ENCODE results near the gene IGSF23. TPM values are rescaled to one million over a fixed set of nuclear protein-coding genes. Genes with fewer than 3 reads are reported as not detected.
A peak's percentile ranks its signal among the peaks of the same experiment; 100 is the strongest.

Gene IGSF23
- total RNA-seq, 1 experiment from 2014 or later: not detected

DNA sequence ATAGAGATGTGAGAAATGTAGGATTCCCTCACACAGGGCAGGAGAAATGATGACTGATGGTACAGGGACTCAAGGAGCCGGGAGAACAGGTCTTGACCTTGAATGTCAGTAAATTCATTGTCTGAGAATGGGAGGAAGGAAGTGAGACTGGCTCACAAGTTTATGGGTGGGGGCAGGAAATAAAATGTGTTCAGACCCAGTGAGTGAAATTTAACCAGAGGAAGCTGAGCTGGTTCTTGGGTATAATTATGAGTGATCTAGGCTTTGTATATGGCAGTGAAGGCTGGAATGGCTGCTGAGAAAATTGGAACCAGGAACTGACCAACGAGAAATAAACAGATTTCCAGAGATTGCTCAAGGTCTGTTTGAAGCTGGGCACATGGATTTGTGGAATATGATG, 6.3 kb upstream of the IGSF23 start:
- peak in 1 of 2 experiments; percentile 80 for DNase-seq
- H3K79me2 ChIP-seq (ENCODE audit: low read depth): no peaks in the 10 kb centered on the region
- H3K36me3 ChIP-seq (ENCODE audit: low read depth): no peaks in the 10 kb centered on the region
- peak overlapping the region; percentile 38 for H3K4me2 ChIP-seq
- ChIA-PET POLR2A (ENCODE audit: unreplicated experiment) (no interaction called here), CTCF (no interaction called here)
- no TSS peak for BruUV-seq (replicated peaks)
- TF ChIP-seq EZH2 (IDR thresholded peaks at IDR 0.05; ENCODE audit: low read depth): no peak
- no peak overlapping the region for H2AFZ ChIP-seq
- H3K27ac ChIP-seq: peak overlapping the region; percentile 54
- H3F3A ChIP-seq (ENCODE audit: insufficient read depth, low read depth): peaks cover 39% of the 10 kb centered on the region; the same call in 1 of the 2 replicates
- H4K20me1 ChIP-seq (ENCODE audit: insufficient read depth): no peaks in the 10 kb centered on the region
- H3K27me3 ChIP-seq (ENCODE audit: insufficient read depth, low read depth): no peaks in the 10 kb centered on the region
- no peaks in the 10 kb centered on the region for H3K9me2 ChIP-seq (ENCODE audit: insufficient read depth)
- H3K9me3 ChIP-seq (ENCODE audit: insufficient read depth, low read depth): no peaks in the 10 kb centered on the region
- no peak overlapping the region for H3K4me3 ChIP-seq
- H3K4me1 ChIP-seq (replicated peaks; ENCODE audit: insufficient read depth): peaks cover 50% of the 10 kb centered on the region
- intact Hi-C loops (cut with micrococcal nuclease; ENCODE audit: unreplicated experiment): no loop called here

DNA sequence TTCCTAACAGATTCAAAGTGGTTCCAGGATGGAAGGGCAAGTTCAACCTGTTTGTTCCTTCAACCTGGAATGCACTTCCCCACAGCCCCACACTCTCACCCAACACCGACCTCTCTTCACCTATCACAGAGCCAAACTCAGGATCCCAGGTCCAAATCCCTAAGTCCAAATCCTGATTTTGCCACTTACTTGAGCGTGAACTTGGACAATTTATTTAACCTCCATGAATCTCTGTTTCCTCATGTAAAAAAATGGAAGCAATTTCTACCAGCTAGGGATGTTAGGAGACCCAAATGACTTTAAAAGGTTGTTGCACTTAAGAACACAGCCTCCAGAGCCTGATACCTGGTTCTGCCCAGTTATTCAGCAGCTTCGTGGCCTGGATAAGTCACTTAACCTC, 5.4 kb upstream of the IGSF23 start:
- intact Hi-C loops (cut with micrococcal nuclease; ENCODE audit: unreplicated experiment): no loop called here
- Histone ChIP-seq H2AFZ (no peak overlapping the region), H3K9me2 (ENCODE audit: insufficient read depth) (no peaks in the 10 kb centered on the region), H3K4me2 (peak overlapping the region; percentile 38), H3K4me1 (replicated peaks; ENCODE audit: insufficient read depth) (peaks cover 54% of the 10 kb centered on the region), H3K4me3 (no peak overlapping the region), H3K9me3 (ENCODE audit: insufficient read depth, low read depth) (no peaks in the 10 kb centered on the region), H3K27me3 (ENCODE audit: insufficient read depth, low read depth) (no peaks in the 10 kb centered on the region), H3K36me3 (ENCODE audit: low read depth) (no peaks in the 10 kb centered on the region), H3K27ac (peak overlapping the region; percentile 54), H4K20me1 (ENCODE audit: insufficient read depth) (no peaks in the 10 kb centered on the region), H3K79me2 (ENCODE audit: low read depth) (no peaks in the 10 kb centered on the region), H3F3A (ENCODE audit: insufficient read depth, low read depth) (peaks cover 40% of the 10 kb centered on the region; the same call in 1 of the 2 replicates)
- CTCF ChIA-PET: interaction anchor here (0.6 kb wide), 1 partner anchor 384 kb away, joined by 3 read pairs; no protein-coding TSS in a partner anchor
- no peak for TF ChIP-seq EZH2 (IDR thresholded peaks at IDR 0.05; ENCODE audit: low read depth)
- TF ChIP-seq, protein P1, sequence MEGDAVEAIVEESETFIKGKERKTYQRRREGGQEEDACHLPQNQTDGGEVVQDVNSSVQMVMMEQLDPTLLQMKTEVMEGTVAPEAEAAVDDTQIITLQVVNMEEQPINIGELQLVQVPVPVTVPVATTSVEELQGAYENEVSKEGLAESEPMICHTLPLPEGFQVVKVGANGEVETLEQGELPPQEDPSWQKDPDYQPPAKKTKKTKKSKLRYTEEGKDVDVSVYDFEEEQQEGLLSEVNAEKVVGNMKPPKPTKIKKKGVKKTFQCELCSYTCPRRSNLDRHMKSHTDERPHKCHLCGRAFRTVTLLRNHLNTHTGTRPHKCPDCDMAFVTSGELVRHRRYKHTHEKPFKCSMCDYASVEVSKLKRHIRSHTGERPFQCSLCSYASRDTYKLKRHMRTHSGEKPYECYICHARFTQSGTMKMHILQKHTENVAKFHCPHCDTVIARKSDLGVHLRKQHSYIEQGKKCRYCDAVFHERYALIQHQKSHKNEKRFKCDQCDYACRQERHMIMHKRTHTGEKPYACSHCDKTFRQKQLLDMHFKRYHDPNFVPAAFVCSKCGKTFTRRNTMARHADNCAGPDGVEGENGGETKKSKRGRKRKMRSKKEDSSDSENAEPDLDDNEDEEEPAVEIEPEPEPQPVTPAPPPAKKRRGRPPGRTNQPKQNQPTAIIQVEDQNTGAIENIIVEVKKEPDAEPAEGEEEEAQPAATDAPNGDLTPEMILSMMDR (conservative IDR thresholded peaks at IDR 0.05): no peak
- BruUV-seq (replicated peaks): no TSS peak
- POLR2A ChIA-PET (ENCODE audit: unreplicated experiment): no interaction called here
- DNase-seq: no peak

- no peak for TF ChIP-seq EZH2 (IDR thresholded peaks at IDR 0.05; ENCODE audit: low read depth)
- TF ChIP-seq, protein P1 (conservative IDR thresholded peaks at IDR 0.05): no peak
- no peaks in the 10 kb centered on the region for H3K27me3 ChIP-seq (ENCODE audit: insufficient read depth, low read depth)
- H3K4me2 ChIP-seq: peak overlapping the region; percentile 38; the same call in 1 of the 2 replicates
- intact Hi-C loops (cut with micrococcal nuclease; ENCODE audit: unreplicated experiment): no loop called here
- no peaks in the 10 kb centered on the region for H3K36me3 ChIP-seq (ENCODE audit: low read depth)
- peaks cover 49% of the 10 kb centered on the region for H3K4me1 ChIP-seq (replicated peaks; ENCODE audit: insufficient read depth)
- no peak overlapping the region for H3K27ac ChIP-seq
- no peak overlapping the region for H3K4me3 ChIP-seq
- H3K79me2 ChIP-seq (ENCODE audit: low read depth): no peaks in the 10 kb centered on the region
- H3F3A ChIP-seq (ENCODE audit: insufficient read depth, low read depth): peaks cover 38% of the 10 kb centered on the region; the same call in 1 of the 2 replicates
- ChIA-PET POLR2A (ENCODE audit: unreplicated experiment) (no interaction called here), CTCF (interaction anchor here (0.6 kb wide), 1 partner anchor 384 kb away, joined by 3 read pairs; no protein-coding TSS in a partner anchor)
- no peaks in the 10 kb centered on the region for H3K9me2 ChIP-seq (ENCODE audit: insufficient read depth)
- H3K9me3 ChIP-seq (ENCODE audit: insufficient read depth, low read depth): no peaks in the 10 kb centered on the region
- no TSS peak for BruUV-seq (replicated peaks)
- H2AFZ ChIP-seq: no peak overlapping the region
- DNase-seq: peak in 1 of 2 experiments; percentile 51
- no peaks in the 10 kb centered on the region for H4K20me1 ChIP-seq (ENCODE audit: insufficient read depth)
These were observed 5.0 kb upstream of the IGSF23 start for GRCh38 chr19:44608391-44608821.

DNA sequence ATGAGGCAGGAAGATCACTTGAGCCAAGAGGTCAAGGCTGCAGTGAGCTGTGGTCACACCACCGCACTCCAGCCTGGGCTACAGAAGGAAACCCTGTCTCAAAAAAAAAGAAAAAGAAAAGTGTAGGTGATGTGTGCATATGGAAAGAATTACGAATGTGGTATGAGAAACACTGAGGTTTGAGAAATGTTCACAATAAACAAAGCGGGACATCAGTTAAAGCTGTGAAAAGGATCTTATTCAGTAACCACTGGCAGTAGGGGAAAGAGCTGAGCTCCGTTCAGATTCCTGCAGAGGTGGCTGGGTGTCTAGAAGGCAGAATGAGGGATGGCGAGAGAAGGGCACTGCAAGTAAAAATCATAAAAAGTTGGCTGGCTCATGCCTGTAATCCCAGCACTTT, 4.1 kb upstream of the IGSF23 start:
- TF ChIP-seq EZH2 (IDR thresholded peaks at IDR 0.05; ENCODE audit: low read depth): no peak
- TF ChIP-seq, protein P1 (conservative IDR thresholded peaks at IDR 0.05): no peak
- no peak for DNase-seq
- Histone ChIP-seq H3K4me2 (no peak overlapping the region), H3K9me2 (ENCODE audit: insufficient read depth) (no peaks in the 10 kb centered on the region), H3K36me3 (ENCODE audit: low read depth) (no peaks in the 10 kb centered on the region), H3K27me3 (ENCODE audit: insufficient read depth, low read depth) (no peaks in the 10 kb centered on the region), H2AFZ (no peak overlapping the region), H3K4me1 (replicated peaks; ENCODE audit: insufficient read depth) (peaks cover 43% of the 10 kb centered on the region), H3K79me2 (ENCODE audit: low read depth) (no peaks in the 10 kb centered on the region), H3K9me3 (ENCODE audit: insufficient read depth, low read depth) (no peaks in the 10 kb centered on the region), H4K20me1 (ENCODE audit: insufficient read depth) (no peaks in the 10 kb centered on the region), H3K27ac (no peak overlapping the region), H3F3A (ENCODE audit: insufficient read depth, low read depth) (peaks cover 35% of the 10 kb centered on the region; the same call in 1 of the 2 replicates), H3K4me3 (no peak overlapping the region)
- intact Hi-C loops (cut with micrococcal nuclease; ENCODE audit: unreplicated experiment): no loop called here
- POLR2A ChIA-PET (ENCODE audit: unreplicated experiment): no interaction called here
- CTCF ChIA-PET: no interaction called here
- no TSS peak for BruUV-seq (replicated peaks)
